ENCODE measurements around the gene TAF1B.

The TAF1B gene

DNA sequence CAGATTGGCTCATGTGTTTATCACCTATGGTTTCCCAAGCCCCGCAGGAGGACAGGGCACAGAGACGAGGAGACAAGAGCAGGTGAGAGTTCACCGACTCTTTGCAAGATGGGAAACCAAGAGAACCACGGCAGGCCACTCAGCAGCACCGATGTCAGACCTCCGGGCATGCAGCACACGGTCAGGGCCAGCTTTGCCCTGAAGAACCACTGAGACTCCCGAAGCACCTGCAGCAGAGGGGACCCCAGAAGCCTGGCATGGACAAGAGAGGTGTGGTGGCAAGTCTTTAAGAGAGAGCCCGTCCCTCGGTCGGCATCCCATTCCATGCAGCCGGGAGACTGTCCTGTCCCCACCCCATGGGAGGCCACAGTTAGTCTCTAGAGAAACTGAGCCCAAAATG is 36.6 kb upstream of the TAF1B start:
- DNase-seq, result no peak
- in situ Hi-C loops (cut with HindIII; ENCODE audit: low pct_ligation_motif_present, low pct_unique_long_range_greater_than_20kb, low sequenced_read_pairs), result loop anchor here (25.0 kb wide), 1 partner anchor 231 kb away; the partner anchor contains the start of gene KLF11

- no peak for DNase-seq
- in situ Hi-C loops (cut with HindIII; ENCODE audit: low pct_ligation_motif_present, low pct_unique_long_range_greater_than_20kb, low sequenced_read_pairs), result loop anchor here (25.0 kb wide), 1 partner anchor 230 kb away; the partner anchor contains the start of gene KLF11
Measured at GRCh38 chr2:9807056-9807455, 36.2 kb upstream of the TAF1B start.

- in situ Hi-C loops (cut with HindIII; ENCODE audit: low pct_ligation_motif_present, low pct_unique_long_range_greater_than_20kb, low sequenced_read_pairs), result loop anchor here (25.0 kb wide), 1 partner anchor 230 kb away; the partner anchor contains the start of gene KLF11
- no peak for DNase-seq
Measured at GRCh38 chr2:9807555-9808305, 35.5 kb upstream of the TAF1B start.

GRCh38 chr2:9808334-9809063 is 34.8 kb upstream of the TAF1B start:
- DNase-seq, result no peak
- in situ Hi-C loops (cut with HindIII; ENCODE audit: low pct_ligation_motif_present, low pct_unique_long_range_greater_than_20kb, low sequenced_read_pairs), result loop anchor here (25.0 kb wide), 1 partner anchor 229 kb away; the partner anchor contains the start of gene KLF11

- in situ Hi-C loops (cut with HindIII; ENCODE audit: low pct_ligation_motif_present, low pct_unique_long_range_greater_than_20kb, low sequenced_read_pairs), result loop anchor here (25.0 kb wide), 1 partner anchor 228 kb away; the partner anchor contains the start of gene KLF11
- DNase-seq, result no peak
Measured at GRCh38 chr2:9809064-9809356, 34.3 kb upstream of the TAF1B start.

- no peak for DNase-seq
- in situ Hi-C loops (cut with HindIII; ENCODE audit: low pct_ligation_motif_present, low pct_unique_long_range_greater_than_20kb, low sequenced_read_pairs), result loop anchor here (25.0 kb wide), 1 partner anchor 228 kb away; the partner anchor contains the start of gene KLF11
Measured at GRCh38 chr2:9809448-9810088, 33.7 kb upstream of the TAF1B start.

DNA sequence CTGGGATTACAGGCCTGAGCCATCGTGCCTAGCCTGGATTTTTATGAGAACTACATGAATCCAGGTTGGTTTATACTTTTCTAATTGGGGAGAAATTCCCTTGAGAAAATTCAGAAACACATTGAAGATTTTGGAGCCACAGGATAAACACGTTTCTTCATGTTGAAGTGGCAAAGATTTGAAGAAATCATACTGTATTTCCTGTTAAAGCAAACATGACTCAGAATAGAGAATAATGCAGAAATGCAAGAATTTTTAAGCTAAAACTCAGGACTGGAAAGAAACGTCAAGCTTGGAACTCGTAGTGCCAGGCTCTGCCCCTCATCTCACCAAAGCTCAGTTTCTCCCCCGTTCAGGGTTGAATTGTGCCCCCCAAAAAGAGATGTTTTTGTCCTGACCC is 32.1 kb upstream of the TAF1B start:
- no peak for DNase-seq
- in situ Hi-C loops (cut with HindIII; ENCODE audit: low pct_ligation_motif_present, low pct_unique_long_range_greater_than_20kb, low sequenced_read_pairs), result loop anchor here (25.0 kb wide), 1 partner anchor 226 kb away; the partner anchor contains the start of gene KLF11

GRCh38 chr2:9811679-9812511 is 31.4 kb upstream of the TAF1B start:
- in situ Hi-C loops (cut with HindIII; ENCODE audit: low pct_ligation_motif_present, low pct_unique_long_range_greater_than_20kb, low sequenced_read_pairs), result loop anchor here (25.0 kb wide), 1 partner anchor 225 kb away; the partner anchor contains the start of gene KLF11
- no peak for DNase-seq

DNA sequence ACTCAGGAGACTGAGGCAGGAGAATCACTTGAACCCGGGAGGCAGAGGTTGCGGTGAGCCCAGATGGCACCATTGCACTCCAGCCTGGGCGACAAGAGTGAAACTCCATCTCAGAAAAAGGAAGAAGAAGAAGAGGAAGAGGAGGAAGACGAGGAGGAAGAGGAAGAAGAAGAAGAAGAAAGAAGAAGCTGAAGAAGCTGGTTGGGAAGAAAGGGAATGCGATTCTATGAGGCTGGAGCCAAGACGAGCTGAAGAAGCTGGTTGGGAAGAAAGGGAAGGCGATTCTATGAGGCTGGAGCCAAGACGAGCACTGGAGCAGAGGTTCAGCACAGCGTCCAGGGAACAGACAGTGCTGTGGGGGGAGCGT is 30.3 kb upstream of the TAF1B start:
- in situ Hi-C loops (cut with HindIII; ENCODE audit: low pct_ligation_motif_present, low pct_unique_long_range_greater_than_20kb, low sequenced_read_pairs), result loop anchor here (25.0 kb wide), 1 partner anchor 224 kb away; the partner anchor contains the start of gene KLF11

DNA sequence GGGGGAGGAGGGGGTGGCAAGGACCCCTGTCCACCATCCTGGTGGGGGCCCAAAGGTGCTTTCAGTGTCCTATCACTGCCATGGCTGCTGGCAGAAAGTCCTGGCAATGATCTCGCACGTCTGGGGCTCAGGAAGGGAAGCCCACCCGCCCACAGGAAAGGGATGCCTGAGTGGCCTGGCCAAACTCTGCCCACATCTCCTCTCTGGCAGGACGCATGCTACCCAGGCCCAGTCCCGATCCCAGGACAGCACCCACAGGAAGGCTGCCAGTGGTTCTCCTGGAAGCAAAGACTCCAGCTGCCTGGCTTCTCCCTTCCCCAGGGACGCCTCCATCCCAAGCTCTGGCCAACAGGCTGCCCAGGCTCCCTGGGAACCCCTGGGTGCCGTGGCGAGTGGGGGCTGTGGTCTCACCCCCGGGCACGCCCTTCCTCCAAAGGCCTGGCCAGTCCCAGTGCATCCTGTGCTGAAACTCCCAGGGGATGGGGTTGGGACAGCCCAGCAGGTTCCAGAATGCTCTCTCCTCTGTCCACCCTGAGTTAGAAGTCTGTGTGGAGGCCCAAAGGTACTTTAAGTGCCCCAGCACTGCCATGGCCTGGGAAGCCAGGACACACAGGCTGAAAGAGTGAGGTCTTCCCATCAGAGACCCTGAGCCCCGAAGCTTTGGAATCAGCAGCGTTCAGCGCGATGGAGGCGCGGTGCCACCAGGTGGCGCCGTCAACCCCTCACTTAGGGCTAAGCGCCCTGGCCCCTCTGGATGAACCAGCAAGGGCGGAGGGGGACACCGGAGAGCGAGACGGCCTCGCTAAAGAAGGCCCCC is 29.8 kb upstream of the TAF1B start:
- peak; percentile 71 for DNase-seq
- in situ Hi-C loops (cut with HindIII; ENCODE audit: low pct_ligation_motif_present, low pct_unique_long_range_greater_than_20kb, low sequenced_read_pairs), result loop anchor here (25.0 kb wide), 1 partner anchor 224 kb away; the partner anchor contains the start of gene KLF11

More for the DNA sequence above, 30.3 kb upstream of the TAF1B start:
- no peak for DNase-seq

DNA sequence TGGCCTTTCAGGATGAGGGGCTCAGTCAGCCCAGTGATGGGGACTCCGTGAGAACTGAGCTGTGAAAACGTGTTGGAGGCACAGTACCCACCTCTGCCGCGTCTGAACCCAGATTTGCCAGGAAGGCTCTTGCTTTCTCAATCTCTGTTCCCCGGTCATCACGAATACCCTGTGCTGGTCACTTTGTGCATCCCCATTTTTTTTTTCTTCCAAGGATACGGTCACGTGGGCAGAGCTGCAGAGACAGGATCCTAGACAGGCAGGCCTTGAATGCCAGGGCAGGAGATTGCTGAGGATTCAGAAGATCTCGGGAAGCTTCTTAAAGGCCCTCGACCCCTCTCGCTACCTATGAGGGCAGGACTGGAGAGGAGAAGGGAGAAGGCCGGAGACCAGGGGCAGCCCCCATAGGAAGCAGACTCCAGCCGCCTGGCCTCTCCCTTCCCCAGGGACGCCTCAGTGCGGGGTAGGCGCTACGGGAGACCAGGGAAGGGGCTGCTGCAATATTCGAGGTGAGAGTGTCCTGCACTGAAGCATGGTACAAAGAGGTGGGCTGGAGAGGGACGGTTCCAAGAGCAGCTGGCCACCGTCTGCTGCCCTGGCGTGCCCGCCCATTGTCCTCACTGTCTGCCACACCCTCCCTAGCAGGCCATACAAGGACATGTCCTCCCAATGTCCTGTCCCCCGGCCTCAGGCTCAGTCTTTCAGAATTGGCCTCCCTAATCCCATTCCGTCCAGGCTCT is 29.0 kb upstream of the TAF1B start:
- in situ Hi-C loops (cut with HindIII; ENCODE audit: low pct_ligation_motif_present, low pct_unique_long_range_greater_than_20kb, low sequenced_read_pairs), result loop anchor here (25.0 kb wide), 1 partner anchor 223 kb away; the partner anchor contains the start of gene KLF11
- DNase-seq, result no peak

DNA sequence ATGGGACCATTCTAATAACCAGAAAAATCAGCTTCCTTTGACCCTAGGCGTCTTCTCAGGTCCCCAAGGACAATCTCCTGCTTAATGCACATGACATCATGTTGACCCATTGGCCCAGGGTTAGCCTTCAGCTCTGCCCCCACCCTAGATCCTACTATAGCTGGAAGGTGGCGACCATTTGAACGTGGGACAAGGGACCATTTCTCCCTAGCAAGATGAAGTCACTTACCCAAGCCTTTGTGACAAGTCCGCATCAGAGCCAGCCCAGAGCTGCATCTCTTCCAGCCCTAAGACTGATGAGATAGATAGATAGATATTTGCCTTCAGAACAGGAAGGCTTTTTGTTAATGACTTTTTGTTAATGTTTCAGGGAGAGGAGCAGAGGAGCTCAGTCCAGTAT is 28.2 kb upstream of the TAF1B start:
- DNase-seq, result no peak
- in situ Hi-C loops (cut with HindIII; ENCODE audit: low pct_ligation_motif_present, low pct_unique_long_range_greater_than_20kb, low sequenced_read_pairs), result loop anchor here (25.0 kb wide), 1 partner anchor 222 kb away; the partner anchor contains the start of gene KLF11

DNA sequence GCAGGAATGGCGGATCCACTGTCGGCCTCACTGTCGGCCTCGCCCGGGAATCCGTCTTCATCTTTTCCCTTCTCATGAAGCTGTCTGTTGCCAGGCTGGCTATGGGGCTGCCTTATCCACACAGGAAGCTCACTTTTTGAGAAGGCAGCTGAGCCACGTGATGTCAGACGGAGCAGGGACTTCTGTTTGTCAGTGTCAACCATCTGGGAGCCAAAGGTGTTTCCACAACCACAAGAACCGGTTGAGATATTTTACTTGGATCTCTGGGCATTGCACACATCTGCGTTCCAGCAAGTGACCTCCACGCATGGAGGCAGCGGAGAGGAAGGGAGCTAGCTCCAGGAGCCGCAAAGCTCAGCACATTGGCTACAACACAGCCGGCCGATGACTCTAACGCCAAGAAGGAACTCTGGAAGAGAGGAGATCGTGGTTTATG is 27.4 kb upstream of the TAF1B start:
- in situ Hi-C loops (cut with HindIII; ENCODE audit: low pct_ligation_motif_present, low pct_unique_long_range_greater_than_20kb, low sequenced_read_pairs), result loop anchor here (25.0 kb wide), 1 partner anchor 221 kb away; the partner anchor contains the start of gene KLF11
- DNase-seq, result no peak

- in situ Hi-C loops (cut with HindIII; ENCODE audit: low pct_ligation_motif_present, low pct_unique_long_range_greater_than_20kb, low sequenced_read_pairs), result loop anchor here (25.0 kb wide), 1 partner anchor 219 kb away; the partner anchor contains the start of gene KLF11
- no peak for DNase-seq
Measured at GRCh38 chr2:9818097-9818496, 25.2 kb upstream of the TAF1B start.

DNA sequence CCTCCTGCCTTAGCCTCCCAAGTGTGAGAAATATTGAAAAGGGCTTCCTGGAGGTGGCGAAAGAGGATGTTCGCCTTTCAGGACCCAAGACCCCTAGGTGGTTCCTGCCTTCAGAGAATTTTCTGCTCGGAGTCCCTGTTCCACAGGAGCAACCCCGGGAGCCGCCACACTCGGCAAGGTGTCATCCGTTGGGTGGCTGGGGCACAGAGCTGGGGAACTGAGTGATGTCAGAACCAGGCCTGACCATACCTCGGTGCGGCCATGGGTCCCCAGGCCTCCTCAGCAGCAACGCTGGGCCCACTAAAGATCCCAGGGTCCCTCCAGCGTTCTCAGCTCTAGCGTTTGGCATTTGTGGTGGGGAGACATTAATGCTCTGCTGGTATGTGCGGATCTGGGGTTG is 23.7 kb upstream of the TAF1B start:
- in situ Hi-C loops (cut with HindIII; ENCODE audit: low pct_ligation_motif_present, low pct_unique_long_range_greater_than_20kb, low sequenced_read_pairs), result loop anchor here (25.0 kb wide), 1 partner anchor 218 kb away; the partner anchor contains the start of gene KLF11
- DNase-seq, result no peak
